ENCODE results near the gene LAMB2. TPM values are rescaled to one million over a fixed set of nuclear protein-coding genes. Genes with fewer than 3 reads are reported as not detected.

Gene LAMB2
- total RNA-seq, 1 donor from 2014 or later = 16.6 TPM

DNA sequence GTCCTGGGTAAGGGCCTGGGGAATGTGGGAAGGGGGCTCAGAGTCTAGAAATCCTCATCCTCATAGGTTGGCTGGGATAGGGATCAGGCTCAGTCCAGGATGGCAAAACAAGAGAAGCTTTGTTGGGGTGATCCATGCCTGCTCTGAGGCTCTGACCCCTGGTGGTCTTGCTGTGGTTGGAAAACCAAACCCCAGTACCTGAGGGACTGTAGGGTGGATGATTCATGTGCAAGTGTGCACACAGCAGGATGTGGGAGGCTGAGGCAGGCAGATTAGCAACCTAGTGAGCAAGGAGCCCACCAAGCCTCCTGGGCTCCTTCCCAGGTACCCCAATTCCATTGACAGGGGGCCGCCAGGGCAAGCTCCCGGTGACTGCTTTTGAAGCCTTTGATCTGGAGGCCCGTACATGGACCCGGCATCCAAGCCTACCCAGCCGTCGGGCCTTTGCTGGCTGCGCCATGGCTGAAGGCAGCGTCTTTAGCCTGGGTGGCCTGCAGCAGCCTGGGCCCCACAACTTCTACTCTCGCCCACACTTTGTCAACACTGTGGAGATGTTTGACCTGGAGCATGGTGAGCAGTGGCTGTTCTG lies 41.6 kb upstream of the LAMB2 start:
- Mint-ChIP-seq H3K36me3 (ENCODE audit: unreplicated experiment) (no peaks in the 10 kb centered on the region), H3K27ac (ENCODE audit: unreplicated experiment) (no peak overlapping the region), H3K27me3 (ENCODE audit: unreplicated experiment) (peaks cover 3% of the 10 kb centered on the region), H3K9me3 (ENCODE audit: unreplicated experiment) (peaks cover 5% of the 10 kb centered on the region), H3K4me1 (ENCODE audit: low read depth, unreplicated experiment) (peaks cover 24% of the 10 kb centered on the region), H3K4me3 (ENCODE audit: unreplicated experiment) (peak overlapping the region; percentile 57)
- no peak for DNase-seq
- TF ChIP-seq, protein P1, sequence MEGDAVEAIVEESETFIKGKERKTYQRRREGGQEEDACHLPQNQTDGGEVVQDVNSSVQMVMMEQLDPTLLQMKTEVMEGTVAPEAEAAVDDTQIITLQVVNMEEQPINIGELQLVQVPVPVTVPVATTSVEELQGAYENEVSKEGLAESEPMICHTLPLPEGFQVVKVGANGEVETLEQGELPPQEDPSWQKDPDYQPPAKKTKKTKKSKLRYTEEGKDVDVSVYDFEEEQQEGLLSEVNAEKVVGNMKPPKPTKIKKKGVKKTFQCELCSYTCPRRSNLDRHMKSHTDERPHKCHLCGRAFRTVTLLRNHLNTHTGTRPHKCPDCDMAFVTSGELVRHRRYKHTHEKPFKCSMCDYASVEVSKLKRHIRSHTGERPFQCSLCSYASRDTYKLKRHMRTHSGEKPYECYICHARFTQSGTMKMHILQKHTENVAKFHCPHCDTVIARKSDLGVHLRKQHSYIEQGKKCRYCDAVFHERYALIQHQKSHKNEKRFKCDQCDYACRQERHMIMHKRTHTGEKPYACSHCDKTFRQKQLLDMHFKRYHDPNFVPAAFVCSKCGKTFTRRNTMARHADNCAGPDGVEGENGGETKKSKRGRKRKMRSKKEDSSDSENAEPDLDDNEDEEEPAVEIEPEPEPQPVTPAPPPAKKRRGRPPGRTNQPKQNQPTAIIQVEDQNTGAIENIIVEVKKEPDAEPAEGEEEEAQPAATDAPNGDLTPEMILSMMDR (IDR thresholded peaks at IDR 0.05; ENCODE audit: partially characterized antibody, unreplicated experiment) = no peak

DNA sequence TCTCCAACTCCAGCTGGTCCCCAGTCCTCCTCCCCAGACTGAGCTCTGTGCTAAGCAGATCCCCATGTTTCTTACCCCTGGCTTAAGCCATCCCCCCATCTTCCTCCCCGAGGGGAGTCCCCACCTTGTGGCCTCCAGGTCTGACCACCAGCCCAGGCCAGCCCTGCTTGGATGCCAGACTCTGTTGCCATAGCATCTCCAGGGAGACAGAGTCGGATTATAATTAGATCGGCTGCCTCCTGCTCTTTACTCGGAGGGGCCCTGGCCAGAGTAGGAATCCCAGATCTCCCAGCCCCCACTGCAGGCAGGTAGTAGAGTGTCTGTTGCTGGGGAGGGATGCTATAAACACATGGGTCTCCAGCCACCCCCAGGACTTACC lies 40.9 kb upstream of the LAMB2 start:
- peak overlapping the region; percentile 82 for H3K4me3 Mint-ChIP-seq (ENCODE audit: unreplicated experiment)
- H3K4me1 Mint-ChIP-seq (ENCODE audit: low read depth, unreplicated experiment) = peaks cover 18% of the 10 kb centered on the region
- peak overlapping the region; percentile 91 for H3K27ac Mint-ChIP-seq (ENCODE audit: unreplicated experiment)
- DNase-seq = peak; percentile 49
- peaks cover 3% of the 10 kb centered on the region for H3K9me3 Mint-ChIP-seq (ENCODE audit: unreplicated experiment)
- TF ChIP-seq, protein P1 (IDR thresholded peaks at IDR 0.05; ENCODE audit: partially characterized antibody, unreplicated experiment) = no peak
- peaks cover 3% of the 10 kb centered on the region for H3K27me3 Mint-ChIP-seq (ENCODE audit: unreplicated experiment)
- no peaks in the 10 kb centered on the region for H3K36me3 Mint-ChIP-seq (ENCODE audit: unreplicated experiment)

- Mint-ChIP-seq H3K36me3 (ENCODE audit: unreplicated experiment) (no peaks in the 10 kb centered on the region), H3K9me3 (ENCODE audit: unreplicated experiment) (peaks cover 3% of the 10 kb centered on the region), H3K4me1 (ENCODE audit: low read depth, unreplicated experiment) (peaks cover 17% of the 10 kb centered on the region), H3K27me3 (ENCODE audit: unreplicated experiment) (peaks cover 4% of the 10 kb centered on the region), H3K4me3 (ENCODE audit: unreplicated experiment) (peak overlapping the region; percentile 89), H3K27ac (ENCODE audit: unreplicated experiment) (peak overlapping the region; percentile 91)
- DNase-seq = peak; percentile 62
- TF ChIP-seq, protein P1 (IDR thresholded peaks at IDR 0.05; ENCODE audit: partially characterized antibody, unreplicated experiment) = no peak
Measured at GRCh38 chr3:49173116-49173791, 40.4 kb upstream of the LAMB2 start.

DNA sequence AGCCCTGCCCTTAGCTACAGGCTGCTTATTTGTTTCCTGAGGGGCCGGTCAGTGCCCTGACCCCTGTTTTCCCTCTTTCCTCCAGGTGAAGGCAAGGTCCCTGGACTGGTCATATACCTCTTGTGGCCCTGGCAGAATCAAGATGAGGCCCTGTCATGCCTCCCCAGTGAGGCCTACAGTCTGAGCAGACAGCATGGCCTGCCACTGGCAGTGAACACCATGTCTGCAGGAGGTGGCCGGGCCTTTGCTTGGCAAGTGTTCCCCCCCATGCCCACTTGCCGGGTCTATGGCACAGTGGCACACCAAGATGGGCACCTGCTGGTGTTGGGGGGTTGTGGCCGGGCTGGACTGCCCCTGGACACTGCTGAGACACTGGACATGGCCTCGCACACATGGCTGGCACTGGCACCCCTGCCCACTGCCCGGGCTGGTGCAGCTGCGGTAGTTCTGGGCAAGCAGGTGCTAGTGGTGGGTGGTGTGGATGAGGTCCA lies 39.7 kb upstream of the LAMB2 start:
- Mint-ChIP-seq H3K27ac (ENCODE audit: unreplicated experiment) (no peak overlapping the region), H3K4me1 (ENCODE audit: low read depth, unreplicated experiment) (peaks cover 14% of the 10 kb centered on the region), H3K4me3 (ENCODE audit: unreplicated experiment) (peak overlapping the region; percentile 89), H3K27me3 (ENCODE audit: unreplicated experiment) (peaks cover 6% of the 10 kb centered on the region), H3K9me3 (ENCODE audit: unreplicated experiment) (peaks cover 3% of the 10 kb centered on the region), H3K36me3 (ENCODE audit: unreplicated experiment) (no peaks in the 10 kb centered on the region)
- TF ChIP-seq, protein P1 (IDR thresholded peaks at IDR 0.05; ENCODE audit: partially characterized antibody, unreplicated experiment) = no peak
- DNase-seq = no peak
